ENCODE measurements around the gene TAF4B.

The TAF4B gene

DNA sequence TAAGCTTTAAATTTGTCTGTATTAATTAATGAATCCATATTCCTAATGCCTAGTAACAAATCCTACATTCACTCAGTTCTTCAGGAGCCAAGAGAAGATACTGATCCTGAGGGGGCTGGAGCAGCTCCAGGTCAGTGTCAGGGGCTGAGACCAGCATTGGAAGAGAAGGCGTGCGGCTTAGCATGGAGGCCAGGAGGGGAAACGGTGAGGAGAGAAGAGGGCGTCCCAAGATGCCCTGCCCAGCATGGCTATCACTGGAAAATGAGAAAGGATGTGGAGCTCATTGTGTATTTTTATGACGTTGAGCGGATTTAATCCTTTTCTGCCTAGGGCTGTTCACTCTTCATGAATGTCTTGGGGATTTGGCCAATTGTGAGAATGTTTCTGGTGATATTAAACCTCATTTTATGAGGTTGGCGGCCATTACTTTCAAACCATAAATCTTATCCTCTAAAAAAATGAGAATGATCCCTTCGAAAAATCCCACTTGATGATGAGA lies 190.5 kb downstream of the TAF4B start:
- Histone ChIP-seq H3K4me3 (ENCODE audit: low read depth in 1 of 2, low read length in 2 of 2) (no peak overlapping the region), H3K27me3 (ENCODE audit: control insufficient read depth in 1 of 2, insufficient read depth in 2 of 2, low read length in 2 of 2) (no peaks in the 10 kb centered on the region), H3K4me1 (ENCODE audit: insufficient read depth, low read length) (no peaks in the 10 kb centered on the region), H3K9me3 (ENCODE audit: low read length) (no peaks in the 10 kb centered on the region), H3K27ac (ENCODE audit: low read depth, low read length) (no peak overlapping the region), H3K9ac (ENCODE audit: low read length) (no peak overlapping the region), H3K36me3 (ENCODE audit: insufficient read depth, low read length) (no peaks in the 10 kb centered on the region)

GRCh38 chr18:26417190-26417589 lies 190.9 kb downstream of the TAF4B start:
- Histone ChIP-seq H3K4me3 (ENCODE audit: low read depth in 1 of 2, low read length in 2 of 2) (no peak overlapping the region), H3K9me3 (ENCODE audit: low read length) (no peaks in the 10 kb centered on the region), H3K36me3 (ENCODE audit: insufficient read depth, low read length) (no peaks in the 10 kb centered on the region), H3K9ac (ENCODE audit: low read length) (no peak overlapping the region), H3K27ac (ENCODE audit: low read depth, low read length) (no peak overlapping the region), H3K27me3 (ENCODE audit: control insufficient read depth in 1 of 2, insufficient read depth in 2 of 2, low read length in 2 of 2) (no peaks in the 10 kb centered on the region), H3K4me1 (ENCODE audit: insufficient read depth, low read length) (no peaks in the 10 kb centered on the region)

DNA sequence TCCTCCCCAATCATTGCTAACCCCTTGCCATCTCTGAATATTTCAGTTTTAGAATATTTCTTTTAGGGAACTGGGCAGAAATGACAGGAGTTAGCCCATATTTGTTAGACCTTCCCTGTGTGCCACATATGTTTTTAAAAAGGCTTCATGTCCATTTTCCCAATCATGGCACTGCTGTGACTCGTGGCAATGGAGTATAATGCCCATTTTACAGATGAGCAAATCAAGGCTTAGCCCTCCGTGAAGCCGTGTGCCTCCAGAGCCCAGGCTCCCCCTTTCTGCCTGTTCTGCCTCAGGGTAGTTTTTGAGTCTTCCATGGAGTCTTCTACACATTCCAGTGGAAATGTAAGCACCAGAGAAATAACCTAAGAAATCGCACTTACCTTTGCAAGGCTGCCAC lies 192.0 kb downstream of the TAF4B start:
- Histone ChIP-seq H3K4me3 (ENCODE audit: low read depth in 1 of 2, low read length in 2 of 2) (no peak overlapping the region), H3K27me3 (ENCODE audit: control insufficient read depth in 1 of 2, insufficient read depth in 2 of 2, low read length in 2 of 2) (no peaks in the 10 kb centered on the region), H3K9me3 (ENCODE audit: low read length) (no peaks in the 10 kb centered on the region), H3K27ac (ENCODE audit: low read depth, low read length) (no peak overlapping the region), H3K36me3 (ENCODE audit: insufficient read depth, low read length) (no peaks in the 10 kb centered on the region), H3K4me1 (ENCODE audit: insufficient read depth, low read length) (no peaks in the 10 kb centered on the region), H3K9ac (ENCODE audit: low read length) (no peak overlapping the region)

- Histone ChIP-seq H3K36me3 (ENCODE audit: insufficient read depth, low read length) (no peaks in the 10 kb centered on the region), H3K4me3 (ENCODE audit: low read depth in 1 of 2, low read length in 2 of 2) (no peak overlapping the region), H3K9ac (ENCODE audit: low read length) (no peak overlapping the region), H3K27me3 (ENCODE audit: control insufficient read depth in 1 of 2, insufficient read depth in 2 of 2, low read length in 2 of 2) (no peaks in the 10 kb centered on the region), H3K4me1 (ENCODE audit: insufficient read depth, low read length) (no peaks in the 10 kb centered on the region), H3K9me3 (ENCODE audit: low read length) (no peaks in the 10 kb centered on the region), H3K27ac (ENCODE audit: low read depth, low read length) (no peak overlapping the region)
These were observed 193.5 kb downstream of the TAF4B start for GRCh38 chr18:26419746-26420145.

DNA sequence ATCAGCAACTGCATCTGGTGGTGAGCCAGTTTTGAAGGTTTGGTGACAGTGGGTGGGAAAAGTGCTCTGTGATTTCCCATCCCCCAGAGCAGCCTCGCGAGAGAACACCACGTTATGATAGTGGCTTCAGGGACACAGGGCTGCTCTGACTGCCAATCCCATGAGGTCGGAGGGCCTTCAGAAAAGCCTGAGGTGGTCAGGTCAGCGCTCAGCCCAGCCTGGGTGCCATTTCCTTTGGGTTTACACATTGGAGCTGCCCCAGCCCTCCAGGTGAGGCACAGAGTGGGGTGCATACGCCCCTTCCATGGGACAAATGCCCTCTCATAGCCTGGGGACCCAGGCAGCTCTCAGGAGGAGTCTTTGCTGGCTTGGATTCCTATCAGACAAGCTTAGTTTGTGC lies 195.3 kb downstream of the TAF4B start:
- Histone ChIP-seq H3K27me3 (ENCODE audit: control insufficient read depth in 1 of 2, insufficient read depth in 2 of 2, low read length in 2 of 2) (no peaks in the 10 kb centered on the region), H3K27ac (ENCODE audit: low read depth, low read length) (no peak overlapping the region), H3K9ac (ENCODE audit: low read length) (no peak overlapping the region), H3K4me1 (ENCODE audit: insufficient read depth, low read length) (no peaks in the 10 kb centered on the region), H3K9me3 (ENCODE audit: low read length) (no peaks in the 10 kb centered on the region), H3K4me3 (ENCODE audit: low read depth in 1 of 2, low read length in 2 of 2) (no peak overlapping the region), H3K36me3 (ENCODE audit: insufficient read depth, low read length) (no peaks in the 10 kb centered on the region)

DNA sequence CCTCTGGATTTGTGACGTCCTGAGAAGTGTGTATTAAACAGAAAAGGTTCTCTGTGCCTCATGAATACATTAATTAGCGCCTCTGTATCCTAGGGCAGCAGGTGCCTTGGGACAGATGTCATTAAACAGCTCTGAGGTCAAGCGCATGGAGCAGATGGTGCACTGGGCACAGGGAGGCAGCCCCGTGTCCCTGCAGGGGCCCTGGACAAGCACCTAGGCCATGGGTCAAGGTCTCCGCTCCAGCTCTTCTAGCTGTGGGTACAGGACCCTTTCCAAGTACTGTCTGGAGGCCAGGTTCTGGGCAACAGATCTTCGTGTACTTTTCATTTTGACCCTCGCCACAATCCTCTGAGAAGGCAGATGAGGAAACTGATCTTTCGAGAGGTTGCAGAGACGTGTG lies 195.7 kb downstream of the TAF4B start:
- H3K9ac ChIP-seq (ENCODE audit: low read length), result no peak overlapping the region
- H3K36me3 ChIP-seq (ENCODE audit: insufficient read depth, low read length), result no peaks in the 10 kb centered on the region
- no peaks in the 10 kb centered on the region for H3K9me3 ChIP-seq (ENCODE audit: low read length)
- H3K27me3 ChIP-seq (ENCODE audit: control insufficient read depth in 1 of 2, insufficient read depth in 2 of 2, low read length in 2 of 2), result no peaks in the 10 kb centered on the region
- H3K4me1 ChIP-seq (ENCODE audit: insufficient read depth, low read length), result no peaks in the 10 kb centered on the region
- no peak overlapping the region for H3K4me3 ChIP-seq (ENCODE audit: low read depth in 1 of 2, low read length in 2 of 2)
- no peak overlapping the region for H3K27ac ChIP-seq (ENCODE audit: low read depth, low read length)

DNA sequence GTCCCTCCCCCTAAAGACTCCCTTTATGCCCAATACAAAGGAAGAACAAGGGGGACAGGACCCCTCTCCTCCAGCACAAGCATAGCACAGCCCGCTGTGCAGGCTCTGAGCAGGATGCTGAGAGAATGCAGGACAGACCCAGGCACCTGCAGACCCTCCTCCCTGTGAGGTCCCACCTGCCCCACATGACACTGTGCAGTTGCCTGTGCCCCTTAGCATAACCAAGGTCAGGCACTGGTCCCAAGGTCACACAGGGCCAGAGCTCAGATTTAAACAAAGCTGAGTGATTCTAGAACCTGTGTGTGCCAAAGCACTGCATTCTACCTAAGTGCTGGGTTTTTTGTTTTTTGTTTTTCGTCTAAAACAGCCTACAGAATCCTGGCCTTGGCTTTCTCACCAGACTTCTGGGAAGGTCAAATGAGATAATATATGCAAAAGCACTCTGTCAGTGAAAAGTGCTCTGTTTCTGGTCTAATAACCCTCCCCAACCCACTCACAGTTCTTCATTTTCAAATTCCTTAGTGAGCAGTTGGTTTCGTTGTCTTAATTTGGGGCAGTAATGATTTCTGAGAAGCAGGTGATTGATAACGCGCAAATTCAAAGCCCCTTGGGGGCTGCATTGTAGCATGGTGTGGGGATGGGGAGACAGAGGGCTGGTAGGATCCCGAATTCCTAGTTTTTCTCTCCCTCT lies 196.4 kb downstream of the TAF4B start:
- Histone ChIP-seq H3K9me3 (ENCODE audit: low read length) (no peaks in the 10 kb centered on the region), H3K4me1 (ENCODE audit: insufficient read depth, low read length) (no peaks in the 10 kb centered on the region), H3K27ac (ENCODE audit: low read depth, low read length) (no peak overlapping the region), H3K27me3 (ENCODE audit: control insufficient read depth in 1 of 2, insufficient read depth in 2 of 2, low read length in 2 of 2) (no peaks in the 10 kb centered on the region), H3K9ac (ENCODE audit: low read length) (no peak overlapping the region), H3K4me3 (ENCODE audit: low read depth in 1 of 2, low read length in 2 of 2) (no peak overlapping the region), H3K36me3 (ENCODE audit: insufficient read depth, low read length) (no peaks in the 10 kb centered on the region)

DNA sequence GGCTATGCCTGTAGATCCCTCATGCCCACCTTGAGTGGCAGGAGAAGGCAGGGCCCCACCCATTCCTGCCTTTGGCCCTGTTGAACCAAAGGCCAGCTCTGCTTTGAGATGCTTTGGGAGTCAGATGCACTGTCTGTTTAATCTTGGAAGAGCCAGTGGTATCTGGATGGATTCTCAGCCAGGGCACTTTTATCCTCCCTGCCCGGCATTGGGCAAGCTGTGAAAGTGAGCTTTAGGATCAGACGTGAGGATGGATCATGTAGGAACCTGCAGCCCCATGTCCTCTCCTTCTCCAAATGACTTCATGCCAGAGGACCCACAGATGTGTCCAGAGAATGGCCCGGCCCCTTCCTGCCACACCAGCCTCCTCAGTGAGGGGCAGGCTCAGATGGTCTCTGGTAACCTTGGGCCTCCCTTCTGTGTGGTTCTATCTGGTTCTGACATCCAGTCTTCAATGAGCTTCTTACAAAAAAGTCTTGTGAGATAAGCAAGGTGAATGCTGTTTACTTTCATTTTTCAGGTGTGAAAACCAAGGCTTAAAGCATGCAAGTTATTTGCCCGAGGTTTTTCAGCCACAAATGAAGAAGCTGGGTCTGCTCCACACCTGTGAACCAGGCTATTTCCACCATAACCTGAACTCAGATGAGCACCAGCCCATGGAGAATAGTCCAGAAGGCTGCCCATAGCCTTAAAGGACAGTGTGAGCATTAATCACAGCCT lies 198.3 kb downstream of the TAF4B start:
- Histone ChIP-seq H3K36me3 (ENCODE audit: insufficient read depth, low read length) (no peaks in the 10 kb centered on the region), H3K9ac (ENCODE audit: low read length) (no peak overlapping the region), H3K27ac (ENCODE audit: low read depth, low read length) (no peak overlapping the region), H3K4me1 (ENCODE audit: insufficient read depth, low read length) (no peaks in the 10 kb centered on the region), H3K4me3 (ENCODE audit: low read depth in 1 of 2, low read length in 2 of 2) (no peak overlapping the region), H3K27me3 (ENCODE audit: control insufficient read depth in 1 of 2, insufficient read depth in 2 of 2, low read length in 2 of 2) (no peaks in the 10 kb centered on the region), H3K9me3 (ENCODE audit: low read length) (no peaks in the 10 kb centered on the region)

- Histone ChIP-seq H3K36me3 (ENCODE audit: insufficient read depth, low read length) (no peaks in the 10 kb centered on the region), H3K9ac (ENCODE audit: low read length) (no peak overlapping the region), H3K27ac (ENCODE audit: low read depth, low read length) (no peak overlapping the region), H3K4me1 (ENCODE audit: insufficient read depth, low read length) (no peaks in the 10 kb centered on the region), H3K9me3 (ENCODE audit: low read length) (no peaks in the 10 kb centered on the region), H3K27me3 (ENCODE audit: control insufficient read depth in 1 of 2, insufficient read depth in 2 of 2, low read length in 2 of 2) (no peaks in the 10 kb centered on the region), H3K4me3 (ENCODE audit: low read depth in 1 of 2, low read length in 2 of 2) (no peak overlapping the region)
These were observed 198.9 kb downstream of the TAF4B start for GRCh38 chr18:26425148-26425531.

DNA sequence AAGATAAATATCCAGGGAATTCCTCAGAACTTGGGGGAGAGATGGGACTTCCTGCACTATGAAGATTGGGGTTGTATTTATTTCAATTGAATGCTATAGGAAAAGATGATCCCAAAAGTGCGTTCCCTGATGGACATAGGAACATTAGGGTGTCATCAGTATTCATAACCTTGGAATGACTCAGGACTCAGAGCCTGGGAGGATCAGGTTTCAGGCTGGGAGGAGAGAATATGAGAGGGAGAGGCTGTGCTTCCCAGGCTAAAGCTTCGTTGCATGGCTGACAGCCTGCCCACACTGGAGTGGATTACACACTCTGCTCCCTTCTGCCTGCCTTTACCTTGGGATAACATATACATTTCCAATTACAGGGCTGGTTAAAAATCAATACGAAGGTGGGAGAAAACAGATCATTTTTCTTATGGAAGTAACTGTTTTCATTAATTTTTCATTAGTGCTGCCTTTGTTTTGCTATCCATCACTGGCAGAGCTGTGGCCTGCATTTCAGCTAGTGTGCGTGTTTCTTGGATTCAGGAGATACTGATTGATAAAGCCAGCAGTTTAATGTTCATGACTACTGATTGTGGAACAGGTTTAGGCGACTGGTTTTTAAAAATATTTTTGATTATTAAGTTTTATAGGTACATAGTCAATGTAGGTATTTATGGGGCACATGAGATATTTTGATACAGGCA lies 203.4 kb downstream of the TAF4B start:
- no peaks in the 10 kb centered on the region for H3K9me3 ChIP-seq (ENCODE audit: low read length)

DNA sequence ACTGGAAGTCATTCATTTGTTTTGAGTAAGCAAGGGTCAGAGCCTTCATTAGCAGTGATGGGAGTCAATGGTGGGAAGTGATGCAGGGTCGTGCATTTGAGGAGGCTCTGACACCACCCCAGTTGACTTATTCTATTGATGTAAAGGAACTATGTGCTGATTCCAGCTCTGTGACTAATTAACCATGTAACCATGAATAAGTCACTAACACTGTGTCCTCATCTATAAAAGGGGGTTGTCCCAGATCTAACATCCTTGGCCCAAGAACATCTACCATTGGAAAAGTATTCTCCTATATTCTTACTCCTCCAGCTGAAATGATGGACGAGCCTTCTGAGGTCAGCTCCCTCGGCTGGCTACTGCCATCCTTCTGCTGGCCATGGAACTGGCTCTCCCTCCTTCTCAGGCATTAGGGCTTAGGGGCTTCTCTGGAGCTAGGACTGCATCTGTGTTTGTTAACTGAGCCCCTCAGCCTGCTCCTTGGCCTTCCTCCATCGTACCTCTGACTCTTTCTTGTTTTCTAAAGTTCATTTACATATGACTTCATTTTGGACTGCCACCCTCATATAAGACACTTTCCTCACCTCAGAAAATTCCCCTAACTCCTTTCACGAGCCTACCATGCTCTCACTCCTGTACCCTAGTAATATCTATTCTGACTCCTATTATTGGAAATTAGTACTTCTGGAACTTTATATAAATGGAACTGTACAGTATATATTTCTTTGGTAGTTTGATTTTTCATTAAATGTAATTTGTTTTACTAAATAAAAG lies 206.6 kb downstream of the TAF4B start:
- Histone ChIP-seq H3K27me3 (ENCODE audit: control insufficient read depth in 1 of 2, insufficient read depth in 2 of 2, low read length in 2 of 2) (no peaks in the 10 kb centered on the region), H3K9me3 (ENCODE audit: low read length) (no peaks in the 10 kb centered on the region), H3K9ac (ENCODE audit: low read length) (no peak overlapping the region), H3K27ac (ENCODE audit: low read depth, low read length) (no peak overlapping the region), H3K36me3 (ENCODE audit: insufficient read depth, low read length) (no peaks in the 10 kb centered on the region), H3K4me1 (ENCODE audit: insufficient read depth, low read length) (no peaks in the 10 kb centered on the region), H3K4me3 (ENCODE audit: low read depth in 1 of 2, low read length in 2 of 2) (no peak overlapping the region)

More for the DNA sequence above, 203.4 kb downstream of the TAF4B start:
- H3K27me3 ChIP-seq (ENCODE audit: control insufficient read depth in 1 of 2, insufficient read depth in 2 of 2, low read length in 2 of 2), result no peaks in the 10 kb centered on the region
- H3K27ac ChIP-seq (ENCODE audit: low read depth, low read length), result no peak overlapping the region
- no peak overlapping the region for H3K4me3 ChIP-seq (ENCODE audit: low read depth in 1 of 2, low read length in 2 of 2)
- H3K4me1 ChIP-seq (ENCODE audit: insufficient read depth, low read length), result no peaks in the 10 kb centered on the region
- H3K9ac ChIP-seq (ENCODE audit: low read length), result no peak overlapping the region
- no peaks in the 10 kb centered on the region for H3K36me3 ChIP-seq (ENCODE audit: insufficient read depth, low read length)
